Measurements from ENCODE around the gene BNC2.

Gene BNC2

DNA sequence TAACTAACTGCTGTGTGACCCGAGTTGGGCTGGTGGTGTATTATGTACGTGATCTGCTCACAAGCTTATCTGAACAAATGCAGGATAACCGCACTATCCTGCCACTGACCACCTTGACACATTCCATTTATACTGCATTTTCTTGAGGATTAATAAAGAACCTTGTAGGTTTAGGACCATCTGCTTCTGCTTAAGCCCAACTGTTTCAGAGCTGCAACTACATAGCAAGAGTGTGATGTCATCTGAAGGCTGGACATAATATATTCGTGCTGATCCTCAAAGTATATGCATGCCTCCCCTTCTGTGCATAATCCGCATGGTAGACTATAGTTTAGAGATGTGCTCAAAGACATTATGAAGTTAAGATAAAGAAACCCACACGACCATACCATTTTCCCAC lies 435.9 kb downstream of the BNC2 start:
- peak; percentile 22 for DNase-seq

DNA sequence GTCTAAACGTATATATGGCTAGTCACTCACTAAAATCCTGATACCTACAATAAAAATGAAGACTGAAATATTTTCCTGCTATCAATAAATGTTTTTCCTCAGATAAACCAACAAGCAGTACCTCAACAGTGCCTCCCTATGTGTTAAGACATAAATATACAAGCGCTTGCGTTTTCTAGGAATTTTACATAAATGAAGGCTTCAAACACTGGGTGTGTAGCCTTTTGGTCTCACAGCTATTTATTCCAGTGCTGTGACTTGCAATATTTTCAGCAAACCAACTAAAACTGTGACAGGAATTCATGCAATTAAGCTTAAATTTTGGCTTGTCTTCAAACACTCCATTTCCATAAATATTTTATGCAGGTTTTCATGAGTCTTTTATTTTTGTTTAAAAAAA lies 437.0 kb downstream of the BNC2 start:
- DNase-seq, result no peak

DNA sequence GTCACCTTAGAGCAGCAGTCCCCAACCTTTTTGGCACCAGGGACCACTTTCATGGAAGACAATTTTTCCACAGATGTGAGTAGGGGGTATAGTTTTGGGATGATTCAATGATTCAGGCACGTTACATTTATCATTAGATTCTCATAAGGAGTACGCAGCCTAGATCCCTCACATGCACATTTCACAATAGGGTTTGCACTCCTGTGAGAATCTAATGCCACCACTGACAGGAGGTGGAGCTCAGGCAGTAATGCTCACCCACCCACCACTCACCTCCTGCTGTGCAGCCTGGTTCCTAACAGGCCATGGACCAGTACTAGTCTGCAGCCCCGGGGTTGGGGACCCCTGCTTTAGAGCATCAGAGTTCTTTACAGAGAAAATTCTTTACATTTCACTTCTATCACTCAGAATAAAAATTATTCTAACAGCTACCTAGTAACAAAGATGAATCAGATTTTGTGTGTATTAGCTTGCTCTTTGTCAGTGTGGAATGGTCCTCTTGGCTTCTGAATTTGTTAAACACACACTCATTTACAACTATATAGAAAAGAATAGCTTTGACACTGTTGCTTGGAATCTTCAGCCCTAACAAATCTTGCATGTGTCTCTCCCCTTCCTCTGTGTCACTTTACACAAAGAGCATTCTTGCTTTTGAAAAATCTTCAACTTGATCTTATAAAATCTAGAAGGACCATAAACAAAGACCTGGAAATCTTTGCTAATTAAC lies 438.6 kb downstream of the BNC2 start:
- DNase-seq, result no peak

DNA sequence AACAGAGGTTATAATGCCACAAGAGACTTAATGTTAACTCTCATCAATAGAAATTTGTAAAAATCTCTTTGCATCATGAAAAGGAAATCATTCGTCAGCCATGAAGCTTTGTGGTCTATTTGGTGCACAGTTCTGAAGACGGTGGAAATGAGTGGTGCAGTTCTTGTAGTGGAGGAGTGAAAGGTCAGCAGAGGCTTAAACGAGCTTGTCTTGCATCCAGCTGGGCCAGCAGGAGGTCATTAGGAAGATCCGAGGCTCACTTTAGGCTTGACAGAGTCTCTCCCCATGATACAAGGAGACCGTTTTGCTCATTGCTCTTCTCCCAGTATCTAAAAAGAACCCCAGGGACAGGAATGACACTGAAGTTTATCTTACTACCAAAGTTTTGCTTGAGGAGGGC lies 440.8 kb downstream of the BNC2 start:
- no peak for DNase-seq

DNA sequence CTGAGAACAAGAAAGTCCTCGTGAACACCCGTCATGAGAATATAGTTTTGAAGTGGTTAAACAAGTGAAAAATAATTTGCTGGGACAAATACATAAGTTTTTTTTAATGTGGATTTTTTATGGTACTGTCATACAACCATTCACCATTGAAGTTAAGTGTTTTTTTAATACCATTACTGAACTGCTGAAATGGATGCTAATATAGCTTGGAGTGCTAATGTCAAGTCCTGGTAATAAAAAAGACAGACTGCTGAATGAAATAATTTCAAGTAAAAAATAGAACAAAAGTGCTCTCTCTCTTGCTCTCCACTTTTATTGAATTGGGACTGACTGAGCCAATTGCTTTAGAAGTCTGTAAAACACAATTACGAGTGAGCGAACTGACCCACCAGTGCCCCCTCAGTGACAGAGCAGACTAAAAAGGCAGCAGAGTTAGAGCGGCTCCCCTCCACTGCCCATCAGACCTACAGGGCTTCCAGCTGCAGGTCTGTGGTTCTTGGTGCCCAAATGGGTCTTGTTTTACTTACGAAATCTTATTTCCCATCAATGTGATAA lies 442.5 kb downstream of the BNC2 start:
- no peak for DNase-seq

DNA sequence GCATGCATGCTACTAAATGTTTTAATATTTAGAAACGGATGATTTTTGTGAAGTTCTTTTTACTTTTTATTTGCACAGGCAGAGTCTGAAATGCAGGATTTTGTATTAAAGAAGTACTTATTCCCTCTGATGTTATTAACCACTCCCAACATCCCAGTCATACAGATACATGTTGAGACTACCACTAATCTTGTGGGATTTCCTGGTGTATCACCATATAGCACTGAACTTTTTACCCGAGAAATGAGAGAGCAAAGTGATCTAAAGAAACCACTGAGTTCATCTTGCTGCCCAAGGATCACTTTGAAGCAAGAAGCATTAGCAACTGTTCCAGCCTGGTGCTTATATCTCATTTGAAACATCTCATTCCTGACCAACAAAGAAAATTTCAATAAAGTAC lies 443.8 kb downstream of the BNC2 start:
- DNase-seq, result no peak

DNA sequence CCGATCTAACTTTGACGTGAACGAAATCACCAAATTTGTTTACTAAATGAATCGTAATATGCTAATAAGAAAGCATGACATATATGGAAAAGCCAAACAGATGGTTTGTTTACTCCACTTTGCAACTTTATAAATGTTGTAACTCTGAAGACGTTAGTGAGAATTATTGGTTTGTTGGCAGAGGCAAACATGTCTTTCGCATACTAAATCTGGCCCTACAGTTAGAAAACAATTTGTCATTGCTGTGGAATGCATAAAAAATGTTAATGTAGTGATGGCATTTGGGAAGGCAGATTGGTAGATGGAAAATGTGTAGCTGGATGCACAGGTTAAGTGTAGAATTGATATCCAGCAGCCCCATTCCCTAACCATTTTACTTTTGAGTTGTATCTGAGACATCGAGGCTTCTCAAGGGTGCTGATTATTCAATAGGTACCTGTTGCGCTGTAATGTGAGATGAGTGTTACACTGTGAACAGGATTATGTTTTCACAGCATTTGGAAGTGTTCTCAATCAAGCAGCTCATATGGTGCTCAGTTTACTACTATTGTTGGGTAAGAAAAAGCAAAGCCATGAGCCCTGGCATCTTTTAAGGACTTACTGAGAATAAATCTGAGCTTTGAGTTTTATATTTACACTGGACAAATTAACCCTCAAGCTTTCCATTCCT lies 444.8 kb downstream of the BNC2 start:
- no peak for DNase-seq

DNA sequence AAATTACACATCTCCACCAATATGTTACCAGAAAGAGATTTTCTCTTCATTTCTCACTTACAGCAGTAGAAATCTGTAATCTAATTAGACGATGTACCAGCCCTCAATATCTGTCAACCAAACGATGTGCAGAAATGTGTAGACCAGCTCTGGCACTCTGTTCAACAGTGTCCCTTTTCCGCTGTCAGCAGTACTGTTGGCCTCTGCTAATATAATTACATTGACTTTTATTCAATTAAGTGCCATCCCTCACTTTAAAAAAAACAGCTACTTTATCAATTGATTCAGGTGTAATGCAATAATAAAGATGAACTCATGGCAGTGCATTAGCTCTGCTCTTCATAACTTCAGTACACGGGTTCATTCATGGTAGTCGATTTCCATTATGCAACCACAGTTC lies 448.4 kb downstream of the BNC2 start:
- DNase-seq, result no peak

DNA sequence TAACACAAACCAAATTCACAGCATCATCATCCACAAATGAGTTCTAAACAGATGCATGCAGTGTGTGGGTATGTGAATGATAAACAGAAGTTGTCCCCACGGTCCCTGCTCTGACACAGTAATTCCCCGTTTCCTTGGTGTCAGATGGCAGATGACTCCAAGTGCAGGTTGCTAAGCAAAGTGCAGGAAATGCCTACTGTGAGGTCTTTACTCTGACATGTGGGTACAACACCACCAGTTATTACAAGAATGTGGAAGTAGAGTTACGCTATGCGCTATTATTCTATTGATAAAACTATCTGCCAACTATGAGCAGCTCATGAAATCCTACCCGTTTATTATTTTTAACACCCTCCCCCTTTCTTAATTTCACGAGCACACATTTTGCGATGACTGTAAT lies 448.9 kb downstream of the BNC2 start:
- DNase-seq, result no peak

DNA sequence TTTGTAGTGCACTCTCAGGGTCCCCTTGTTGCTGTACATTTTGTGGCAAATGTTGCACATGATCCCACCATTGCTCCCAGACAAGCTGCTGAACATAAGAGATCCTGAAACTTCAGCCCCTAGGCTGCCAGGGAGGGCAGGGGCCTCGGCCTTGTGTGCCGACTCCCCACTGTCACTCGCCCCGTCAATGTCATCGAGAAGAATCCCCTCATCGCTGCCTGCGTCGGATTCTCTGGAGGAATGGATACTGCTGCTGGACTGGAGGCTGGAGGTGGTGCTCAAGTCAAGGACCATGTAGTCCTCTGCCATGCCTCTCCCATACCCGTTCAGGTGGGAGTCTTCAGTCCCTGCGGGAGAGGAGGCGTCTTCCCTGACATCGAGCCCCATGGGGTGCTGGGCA lies 451.3 kb downstream of the BNC2 start:
- no peak for DNase-seq

DNA sequence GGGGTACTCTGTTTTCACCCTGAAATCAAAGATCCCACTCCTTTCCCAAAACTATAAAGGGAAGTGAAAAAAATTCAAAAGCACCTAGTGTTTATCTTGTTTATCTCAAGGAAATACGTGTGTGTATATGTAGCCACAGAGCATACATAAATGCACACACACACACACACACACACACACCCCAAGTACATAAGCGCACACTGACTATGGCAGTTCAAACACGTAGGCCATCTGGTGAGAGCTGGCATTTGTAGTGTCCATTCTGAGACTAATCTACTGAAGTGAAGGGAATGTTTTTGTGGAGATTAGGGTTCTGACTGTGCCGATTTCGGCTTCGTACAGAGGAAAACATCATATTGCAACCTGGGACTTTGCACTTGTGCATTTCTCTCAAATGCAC lies 451.7 kb downstream of the BNC2 start:
- DNase-seq, result no peak

DNA sequence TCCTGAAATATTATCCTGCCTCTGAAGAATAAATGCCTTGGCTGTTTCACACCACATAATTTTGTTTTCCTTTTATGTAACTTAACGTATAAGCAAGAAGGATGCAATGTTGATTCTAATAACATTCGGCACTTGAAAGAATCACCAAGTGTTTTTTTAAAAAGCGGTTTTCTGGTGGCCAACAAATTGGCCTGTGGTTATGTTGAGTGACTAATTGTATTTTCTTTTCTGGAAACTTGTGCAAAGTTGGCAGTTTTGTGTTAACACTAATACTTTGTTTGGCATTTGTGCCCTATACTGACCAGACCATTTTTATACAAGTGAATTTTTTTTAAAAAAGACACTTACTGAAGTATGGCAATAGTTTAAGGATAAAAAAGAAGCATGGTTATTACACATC lies 452.7 kb downstream of the BNC2 start:
- no peak for DNase-seq

DNA sequence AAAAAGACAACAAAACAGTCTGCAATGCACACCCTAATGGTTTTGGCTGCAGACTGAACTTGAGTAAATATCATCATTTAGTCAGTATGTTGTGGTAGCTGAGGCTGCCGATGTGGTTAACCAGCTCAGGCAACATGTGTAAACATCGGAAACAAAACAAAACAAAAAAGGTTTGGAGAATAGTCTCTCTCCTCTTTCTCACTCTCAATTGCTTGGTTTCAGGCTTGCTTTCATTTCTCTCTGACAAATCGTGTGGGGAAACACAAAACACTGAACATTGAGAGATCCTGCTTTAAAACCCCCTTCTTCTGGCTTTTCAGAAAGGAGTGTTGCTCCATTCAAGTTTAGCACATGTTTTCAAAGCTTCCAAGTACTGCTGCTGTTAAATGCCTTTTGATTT lies 453.3 kb downstream of the BNC2 start:
- no peak for DNase-seq

DNA sequence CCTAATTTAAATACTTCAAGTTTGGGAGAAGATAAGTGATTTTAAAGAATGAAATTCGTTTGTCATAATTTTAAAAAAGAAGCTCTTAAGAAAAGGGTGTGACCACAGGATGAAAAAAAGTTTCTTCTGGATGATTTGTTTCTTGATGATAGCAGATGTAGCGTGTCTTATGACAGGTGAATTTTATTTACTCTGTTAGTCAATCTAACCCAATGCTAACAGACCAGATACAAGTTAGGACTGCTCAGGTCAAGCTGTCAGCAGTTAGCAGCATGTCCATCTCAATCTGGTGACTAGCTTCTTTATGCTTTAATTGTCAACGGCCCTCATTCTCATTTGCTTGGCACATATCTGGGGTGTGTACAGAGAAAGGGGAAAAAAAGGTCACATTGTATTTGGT lies 456.0 kb downstream of the BNC2 start:
- DNase-seq, result no peak

DNA sequence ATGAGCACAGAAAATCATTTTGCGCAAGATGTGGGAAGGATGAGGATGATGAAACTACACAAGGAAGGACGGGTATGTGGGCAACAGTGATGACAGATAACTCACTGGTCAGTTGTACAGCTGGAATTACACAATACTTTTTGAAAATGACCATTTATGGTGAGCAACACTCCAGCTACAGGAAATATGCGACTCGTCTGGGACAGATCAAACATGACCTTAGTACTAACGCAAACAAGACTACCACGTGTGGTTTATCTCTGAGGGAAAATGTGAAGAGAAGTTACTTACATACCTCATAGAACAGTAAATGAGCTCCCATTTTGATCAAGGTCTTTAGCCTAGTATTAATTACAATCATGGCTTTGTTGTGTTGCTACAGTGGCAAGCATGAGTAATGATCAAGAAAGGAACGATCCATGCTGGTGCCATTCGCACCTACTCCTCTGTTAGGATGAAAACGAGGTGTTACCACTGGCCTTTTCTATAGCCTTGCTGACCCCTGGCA lies 456.9 kb downstream of the BNC2 start:
- no peak for DNase-seq

DNA sequence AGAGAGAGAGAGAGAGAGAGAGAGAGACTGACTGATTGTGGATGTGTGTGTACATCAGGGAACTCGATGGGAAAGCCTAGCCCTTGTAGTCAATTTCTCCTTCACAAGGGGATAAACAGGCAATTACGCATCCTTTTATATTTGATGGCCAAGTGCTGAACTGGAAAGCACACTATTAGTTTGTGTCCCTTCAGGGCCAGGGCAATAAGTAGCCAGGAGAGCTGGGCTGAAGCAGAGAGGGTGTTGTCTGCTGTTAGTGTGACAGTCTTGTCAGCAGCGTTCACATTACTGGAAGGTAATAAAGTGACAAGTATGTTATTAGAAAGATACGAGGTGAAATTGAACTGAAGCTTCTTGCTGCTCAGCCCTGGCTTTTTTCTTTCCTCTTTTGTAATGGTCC lies 457.7 kb downstream of the BNC2 start:
- DNase-seq, result no peak

DNA sequence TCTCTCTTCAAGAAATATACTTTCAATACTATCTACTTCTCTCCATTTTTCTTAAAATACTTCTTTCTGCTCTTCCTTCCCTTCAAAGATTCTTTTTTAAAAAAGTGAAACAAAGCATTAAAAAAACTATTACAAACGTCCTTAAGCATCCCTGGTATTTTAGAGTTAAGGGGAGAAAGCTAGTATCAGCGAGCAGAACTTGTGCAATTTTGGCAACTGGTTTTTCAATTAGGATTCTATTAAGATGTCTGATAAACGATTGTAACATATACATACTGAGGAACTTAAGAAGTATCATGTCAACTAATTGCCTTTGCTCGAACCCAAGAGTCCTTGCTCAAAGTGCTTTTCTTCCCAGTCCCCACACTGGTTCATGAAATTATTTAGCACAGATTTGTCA lies 459.2 kb downstream of the BNC2 start:
- DNase-seq, result no peak

DNA sequence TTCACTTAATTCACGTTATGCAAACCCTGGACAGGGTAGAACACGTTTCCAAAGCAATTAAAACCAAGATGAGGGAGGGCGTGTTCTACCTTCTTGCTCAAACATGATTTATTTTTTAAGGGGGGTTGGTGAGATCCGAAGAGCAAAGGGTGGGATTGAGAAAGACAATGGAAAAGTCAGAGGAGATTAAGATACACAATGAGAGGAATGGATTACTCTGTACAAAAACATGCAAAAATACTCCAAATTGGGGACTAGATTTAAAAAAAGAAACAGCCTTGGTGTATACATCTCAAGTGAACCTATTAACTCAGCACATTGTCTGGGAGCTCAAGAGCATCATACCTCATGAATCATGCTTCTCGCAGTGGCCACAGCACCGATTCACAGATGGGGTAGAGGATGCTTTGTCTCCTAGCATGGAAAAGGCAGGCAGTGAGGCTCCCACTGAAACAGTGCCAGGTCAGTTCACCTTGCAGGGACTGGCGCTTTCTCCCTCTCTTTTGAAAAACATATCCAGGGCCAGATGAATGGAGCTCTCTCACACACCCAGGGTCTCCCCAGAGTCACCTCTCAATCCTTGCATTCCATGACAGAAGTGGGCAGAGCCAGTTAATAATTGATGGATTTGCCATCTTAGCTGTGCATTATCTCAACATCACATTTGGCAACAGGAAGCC lies 459.7 kb downstream of the BNC2 start:
- no peak for DNase-seq

DNA sequence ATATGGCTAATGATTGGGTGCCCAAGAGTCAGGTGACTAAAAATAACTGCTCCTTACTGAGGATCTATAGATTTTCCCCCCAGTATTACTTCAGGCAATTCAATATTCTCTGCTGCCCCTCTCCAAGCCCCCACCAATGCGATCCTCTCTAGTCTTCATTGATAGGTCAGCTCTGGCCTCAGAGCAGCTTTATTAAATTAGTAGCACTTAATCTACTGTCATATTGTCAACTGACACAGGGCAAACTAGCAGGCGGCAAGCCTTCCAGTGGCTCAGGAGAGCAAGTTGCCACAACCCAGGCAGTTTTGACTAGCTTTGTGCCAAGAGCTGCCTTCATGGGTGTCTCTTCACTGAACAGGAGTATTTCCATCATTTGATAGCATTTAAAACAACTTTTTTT lies 462.9 kb downstream of the BNC2 start:
- no peak for DNase-seq

DNA sequence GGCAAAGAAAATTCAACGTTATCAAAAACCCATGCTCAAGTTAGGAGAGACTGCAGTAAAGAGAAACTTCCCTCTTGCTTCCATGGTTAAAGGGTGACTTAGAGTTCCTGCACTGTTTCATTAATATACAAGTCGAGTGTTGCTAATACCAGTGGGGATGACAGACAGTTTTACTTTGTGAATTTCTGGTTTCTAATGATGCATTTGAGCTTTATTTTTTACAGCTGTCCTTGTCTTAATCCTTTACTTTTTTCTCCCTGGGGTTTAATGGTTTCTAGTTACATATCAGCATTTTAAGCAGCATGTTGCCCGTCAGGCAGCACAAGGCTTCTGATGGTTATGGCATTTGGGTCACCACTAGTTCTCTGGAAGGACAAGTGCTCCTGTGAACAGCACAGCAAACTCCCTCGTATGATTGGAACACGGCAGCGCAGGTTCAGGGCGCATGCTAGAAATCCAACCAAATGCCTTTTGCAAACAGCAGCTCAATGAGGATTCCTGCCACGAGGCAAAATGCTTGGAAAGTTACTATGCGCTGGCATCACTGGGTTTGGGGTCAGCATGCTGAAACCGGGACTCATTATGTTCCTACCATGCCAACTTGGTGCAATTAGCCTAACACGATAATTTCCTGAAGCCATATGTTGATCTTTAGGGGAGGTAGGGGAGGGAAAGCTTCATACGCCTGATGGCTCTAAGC lies 463.8 kb downstream of the BNC2 start:
- DNase-seq, result no peak

DNA sequence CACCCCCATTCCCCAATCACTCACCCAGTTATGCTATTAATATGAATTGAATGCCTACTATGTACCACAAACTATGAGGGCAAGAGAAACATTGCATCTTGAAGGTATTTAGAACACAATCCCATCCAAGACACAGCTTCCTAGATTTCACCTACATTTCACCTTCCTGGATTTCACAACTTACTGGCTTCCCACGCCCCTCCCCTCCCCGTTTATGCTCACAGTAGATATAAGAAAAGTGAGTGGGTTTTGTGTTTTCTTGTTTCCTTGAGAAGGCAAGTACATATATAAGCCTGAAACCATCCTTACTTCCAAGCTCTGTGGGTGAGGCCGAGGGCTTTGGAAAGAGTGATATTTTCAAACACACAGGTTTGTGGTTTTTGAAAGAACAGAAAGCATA lies 465.0 kb downstream of the BNC2 start:
- DNase-seq, result no peak

DNA sequence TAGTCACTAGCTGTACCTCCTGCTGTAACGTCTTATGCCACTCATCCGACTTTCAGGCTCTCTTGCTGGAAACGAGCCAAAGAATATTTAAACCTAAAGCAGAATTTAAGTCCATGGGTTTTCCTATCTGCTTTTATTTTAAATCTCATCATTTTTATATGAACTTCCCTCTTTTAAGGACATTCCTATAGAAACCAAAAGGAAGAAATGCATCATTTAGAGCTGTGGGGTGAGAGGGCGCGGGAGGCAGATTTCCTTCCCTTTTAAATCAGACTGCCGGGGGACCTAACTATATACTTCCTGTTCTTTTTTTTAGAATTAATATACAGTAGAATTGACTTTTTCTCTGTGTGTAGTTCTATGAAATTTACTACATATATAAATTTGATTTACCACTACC lies 468.8 kb downstream of the BNC2 start:
- no peak for DNase-seq

DNA sequence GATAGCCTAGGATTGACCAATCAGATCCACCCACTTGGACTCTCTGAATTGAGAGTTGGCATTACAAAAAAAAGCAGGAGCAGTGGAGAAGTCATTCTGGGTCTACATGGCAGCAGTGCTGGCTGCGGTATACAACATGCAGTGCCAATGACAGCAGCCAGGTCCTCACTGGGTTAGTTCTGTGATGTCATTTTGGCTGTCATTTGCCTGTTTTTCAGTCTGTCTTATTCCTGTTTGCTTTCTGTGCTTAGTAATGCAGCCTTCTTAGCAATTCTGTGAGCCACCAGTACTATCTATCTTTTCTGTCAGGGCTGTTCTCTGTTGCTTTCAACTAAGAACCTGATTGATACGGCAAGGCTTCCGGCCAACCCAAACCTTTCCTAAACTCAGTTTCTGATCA lies 471.8 kb downstream of the BNC2 start:
- DNase-seq, result no peak

All from amniotic stem cell (primary cell).